Limb (tissue), 2 donors: ENCODE measurements around the gene HSPA13.
A peak's percentile ranks its signal among the peaks of the same experiment; 100 is the strongest.
"Not testable (repeated sequence)": the region's sequence is repeated elsewhere in the genome, so short reads cannot be mapped to it uniquely, and the experiment has no call there.

Experiments used
- DNase-seq, 2 donors: peaks; one replicate each; pipeline ENCODE4 v3.0.0-alpha.2; 2016; ENCODE audit errors: extremely low spot score in 2 of 2

Gene HSPA13

GRCh38 chr21:14382835-14383595 is at the start of gene HSPA13:
TSS of gene HSPA13 (minus strand) at chr21:14383146. CDS start at chr21:14383119, 27 bp downstream.
- DNase-seq, result peak; percentile 99 to 100

GRCh38 chr21:14418920-14419319 is 36.0 kb upstream of the HSPA13 start:
- no peak for DNase-seq

GRCh38 chr21:14414932-14415508 is 32.1 kb upstream of the HSPA13 start:
- DNase-seq, result no peak

GRCh38 chr21:14405962-14406361 is 23.0 kb upstream of the HSPA13 start:
- no peak for DNase-seq

GRCh38 chr21:14405225-14405624 is 22.3 kb upstream of the HSPA13 start:
- DNase-seq, result no peak

GRCh38 chr21:14403681-14404318 is 20.9 kb upstream of the HSPA13 start:
- DNase-seq, result peak in 1 of 2 donors; percentile 45

GRCh38 chr21:14401217-14401616 is 18.3 kb upstream of the HSPA13 start:
- no peak for DNase-seq

- DNase-seq, result no peak
These were observed 5.3 kb upstream of the HSPA13 start for GRCh38 chr21:14388282-14388681.

GRCh38 chr21:14384453-14384852 is 1.5 kb upstream of the HSPA13 start:
- DNase-seq, result no peak

- DNase-seq, result peak in 1 of 2 donors; percentile 16
These were observed 742 bp upstream of the HSPA13 start for GRCh38 chr21:14383596-14384180.

- DNase-seq, result no peak
These were observed 486 bp downstream of the HSPA13 start for GRCh38 chr21:14382486-14382834.

GRCh38 chr21:14376854-14377253 is 6.1 kb downstream of the HSPA13 start:
- DNase-seq, result no peak

GRCh38 chr21:14366998-14367397 is 15.9 kb downstream of the HSPA13 start:
- DNase-seq, result no peak

GRCh38 chr21:14361958-14362357 is 21.0 kb downstream of the HSPA13 start:
- DNase-seq, result no peak

GRCh38 chr21:14358775-14359174 is 24.2 kb downstream of the HSPA13 start:
- DNase-seq, result no peak

- DNase-seq, result no peak
These were observed 26.2 kb downstream of the HSPA13 start for GRCh38 chr21:14356746-14357145.

GRCh38 chr21:14354515-14354914 is 28.4 kb downstream of the HSPA13 start:
- DNase-seq, result no peak

- DNase-seq, result no peak
These were observed 29.2 kb downstream of the HSPA13 start for GRCh38 chr21:14353726-14354125.

GRCh38 chr21:14353231-14353630 is 29.7 kb downstream of the HSPA13 start:
- DNase-seq, result peak in 1 of 2 donors; percentile 8

- not testable (repeated sequence) for DNase-seq
These were observed 55.6 kb downstream of the HSPA13 start for GRCh38 chr21:14327346-14327745.

GRCh38 chr21:14325595-14325994 is 57.4 kb downstream of the HSPA13 start:
- DNase-seq, result no peak
